IMR-90 (cell line): ENCODE measurements around the gene NR2C1. TPM values are rescaled to one million over a fixed set of nuclear protein-coding genes. Genes with fewer than 3 reads are reported as not detected.

Source experiments
- ATAC-seq: fragments of 200-7000 bp; cut with Tn5 transposase; 2 replicates; pipeline ENCODE4 v1.9.1; 2020; ENCODE audit warnings: low read depth, mild to moderate bottlenecking, moderate library complexity
- BruUV-seq: library from RNA; stranded (reverse); fragments of 400-500 nt; replicated peaks from 2 replicates; lab custom pipeline; 2021; lab: Mats Ljungman, UMichigan
- CTCF ChIA-PET: fragments of 300-600 bp; formaldehyde crosslinking; extraction: SDS; loops from one replicate; lab custom pipeline; 2021; ENCODE audit warnings: antibody characterized with exemption; lab: Yijun Ruan, JAX
- POLR2A ChIA-PET: fragments of 300-600 bp; sonication (Branson Sonifier 250); formaldehyde crosslinking; loops from one replicate; lab custom pipeline; 2022; ENCODE audit warnings: antibody characterized with exemption; ENCODE audit not compliant: unreplicated experiment; lab: Charles Lee
- DNase-seq: peaks from one replicate; pipeline ENCODE4 v3.0.0; 2013
- H2AFZ ChIP-seq: replicated peaks from 2 replicates; pipeline ENCODE3; 2013; ENCODE audit warnings: low read length, mild to moderate bottlenecking; ENCODE audit not compliant: poor library complexity
- H2AK5ac ChIP-seq: 2 replicates; pipeline ENCODE4 v1.6.1; 2013; ENCODE audit warnings: low read depth, low read length, inconsistent platforms
- H2AK9ac ChIP-seq: replicated peaks from 2 replicates; pipeline ENCODE3; 2013; ENCODE audit warnings: mild to moderate bottlenecking, low read depth, low read length, moderate library complexity; ENCODE audit not compliant: poor library complexity
- H2BK120ac ChIP-seq: 2 replicates; pipeline ENCODE4 v1.6.1; 2013; ENCODE audit warnings: low read depth, low read length, inconsistent platforms
- H2BK15ac ChIP-seq: 3 replicates; pipeline ENCODE4 v1.6.1; 2013; ENCODE audit warnings: low read depth, low read length, inconsistent platforms
- H2BK20ac ChIP-seq: 2 replicates; pipeline ENCODE4 v1.6.1; 2013; ENCODE audit warnings: low read depth, mild to moderate bottlenecking, inconsistent platforms, low read length, moderate library complexity
- H2BK5ac ChIP-seq: 2 replicates; pipeline ENCODE4 v1.6.1; 2013; ENCODE audit warnings: mild to moderate bottlenecking, low read depth, low read length, inconsistent platforms; ENCODE audit not compliant: poor library complexity, severe bottlenecking
- H3K14ac ChIP-seq: replicated peaks from 2 replicates; pipeline ENCODE4 v1.6.1; 2013; ENCODE audit warnings: low read depth, low read length, inconsistent platforms
- H3K18ac ChIP-seq: 2 replicates; pipeline ENCODE4 v1.6.1; 2013; ENCODE audit warnings: low read depth, low read length, control low read depth
- H3K23ac ChIP-seq: 2 replicates; pipeline ENCODE4 v1.6.1; 2013; ENCODE audit warnings: low read depth, low read length, inconsistent platforms
- H3K27ac ChIP-seq: 2 replicates; pipeline ENCODE4 v1.5.1; 2013; ENCODE audit warnings: mild to moderate bottlenecking, control low read depth, low read length; ENCODE audit not compliant: insufficient read depth
- H3K27me3 ChIP-seq: 2 replicates; pipeline ENCODE4 v1.6.1; 2013; ENCODE audit warnings: low read length; ENCODE audit not compliant: control insufficient read depth, insufficient read depth
- H3K36me3 ChIP-seq: 2 replicates; pipeline ENCODE4 v1.6.1; 2013; ENCODE audit warnings: low read length, mixed read lengths; ENCODE audit not compliant: control insufficient read depth, insufficient read depth
- H3K4ac ChIP-seq: 2 replicates; pipeline ENCODE4 v1.6.1; 2013; ENCODE audit warnings: low read depth, low read length, inconsistent platforms
- H3K4me1 ChIP-seq: 2 replicates; pipeline ENCODE4 v1.6.1; 2013; ENCODE audit warnings: low read length, mixed read lengths; ENCODE audit not compliant: control insufficient read depth, insufficient read depth
- H3K4me2 ChIP-seq: 2 replicates; pipeline ENCODE4 v1.6.1; 2013; ENCODE audit warnings: low read depth, mild to moderate bottlenecking, control low read depth, low read length, moderate library complexity
- H3K4me3 ChIP-seq: 2 replicates; pipeline ENCODE4 v1.5.1; 2013; ENCODE audit warnings: low read depth, mild to moderate bottlenecking, control low read depth, low read length, moderate library complexity; ENCODE audit not compliant: insufficient read depth
- H3K56ac ChIP-seq: 2 replicates; pipeline ENCODE4 v1.6.1; 2013; ENCODE audit warnings: low read length, inconsistent platforms; ENCODE audit not compliant: insufficient read depth; ENCODE audit errors: extremely low read depth
- H3K79me1 ChIP-seq, 2 experiments: 2 replicates each; pipeline ENCODE4 v1.6.1; 2013; ENCODE audit warnings: low read length in 2 of 2, inconsistent platforms in 1 of 2, low read depth in 1 of 2
- H3K9ac ChIP-seq: 2 replicates; pipeline ENCODE4 v1.6.1; 2013; ENCODE audit warnings: low read depth, low read length, control low read depth
- H3K9me1 ChIP-seq: 2 replicates; pipeline ENCODE4 v1.6.1; 2013; ENCODE audit warnings: low read length, inconsistent platforms; ENCODE audit not compliant: insufficient read depth
- H3K9me3 ChIP-seq: 2 replicates; pipeline ENCODE4 v1.6.1; 2013; ENCODE audit warnings: low read length; ENCODE audit not compliant: control insufficient read depth, insufficient read depth
- H4K20me1 ChIP-seq: 2 replicates; pipeline ENCODE4 v1.6.1; 2013; ENCODE audit warnings: low read length, inconsistent platforms; ENCODE audit not compliant: insufficient read depth
- H4K5ac ChIP-seq: 2 replicates; pipeline ENCODE4 v1.6.1; 2013; ENCODE audit warnings: mild to moderate bottlenecking, low read depth, low read length, control low read depth
- H4K8ac ChIP-seq, 2 experiments: 2 replicates each; pipeline ENCODE4 v1.6.1; 2013; ENCODE audit warnings: low read depth in 2 of 2, low read length in 2 of 2, control low read depth in 1 of 2, inconsistent platforms in 1 of 2
- H4K91ac ChIP-seq: 2 replicates; pipeline ENCODE4 v1.6.1; 2013; ENCODE audit warnings: low read depth, low read length, inconsistent platforms; ENCODE audit not compliant: insufficient read depth
- BHLHE40 ChIP-seq: fragments of 150-350 bp; IDR thresholded peaks from 2 replicates; pipeline ENCODE4 v1.6.1; 2016; ENCODE audit warnings: mild to moderate bottlenecking, low read depth, low read length
- CHD1 ChIP-seq: IDR thresholded peaks from 2 replicates; pipeline ENCODE4 v1.6.1; 2012; ENCODE audit warnings: low read depth, low read length, improper control_type of control experiment
- FOS ChIP-seq: fragments of 150-350 bp; IDR thresholded peaks from 2 replicates; pipeline ENCODE4 v1.6.1; 2016; ENCODE audit warnings: low read depth, low read length
- MAFK ChIP-seq: IDR thresholded peaks from 2 replicates; pipeline ENCODE4 v1.6.1; 2012; ENCODE audit warnings: low read depth, low read length, improper control_type of control experiment
- MAZ ChIP-seq: IDR thresholded peaks from 2 replicates; pipeline ENCODE4 v1.6.1; 2012; ENCODE audit warnings: low read depth, mild to moderate bottlenecking, low read length, improper control_type of control experiment, moderate library complexity, borderline replicate concordance
- MXI1 ChIP-seq: IDR thresholded peaks from 2 replicates; pipeline ENCODE4 v1.6.1; 2012; ENCODE audit warnings: low read depth, mild to moderate bottlenecking, low read length, moderate library complexity, borderline replicate concordance
- NFE2L2 ChIP-seq: fragments of 150-350 bp; IDR thresholded peaks from 2 replicates; pipeline ENCODE4 v1.6.1; 2016; ENCODE audit warnings: low read depth, mild to moderate bottlenecking, low read length
- POLR2A ChIP-seq: IDR thresholded peaks from 2 replicates; pipeline ENCODE4 v1.6.1; 2012; ENCODE audit warnings: mild to moderate bottlenecking, low read depth, low read length
- RAD21 ChIP-seq: IDR thresholded peaks from 2 replicates; pipeline ENCODE4 v1.6.1; 2012; ENCODE audit warnings: low read length, improper control_type of control experiment
- RCOR1 ChIP-seq: IDR thresholded peaks from 2 replicates; pipeline ENCODE4 v1.6.1; 2012; ENCODE audit warnings: mild to moderate bottlenecking, low read length, improper control_type of control experiment; ENCODE audit not compliant: insufficient replicate concordance
- RFX5 ChIP-seq: IDR thresholded peaks from 2 replicates; pipeline ENCODE4 v1.8.0; 2012; ENCODE audit warnings: low read depth, mild to moderate bottlenecking, low read length, moderate library complexity
- SMC3 ChIP-seq: fragments of 150-350 bp; IDR thresholded peaks from 2 replicates; pipeline ENCODE4 v1.6.1; 2016; ENCODE audit warnings: low read depth, mild to moderate bottlenecking, antibody characterized with exemption, low read length, moderate library complexity
- WGBS, 2 experiments: methylation state at CpG; one replicate each; pipeline versions ENCODE4 v1.1.5 to v1.1.7; 2013; ENCODE audit warnings: missing lambda C conversion rate in 2 of 2; ENCODE audit not compliant: insufficient read length in 1 of 2; ENCODE audit errors: extremely low coverage in 2 of 2; 5-methylcytosine and 5-hydroxymethylcytosine counted together
- dilution Hi-C: fragments of 300-500 bp; cut with HindIII; formaldehyde crosslinking; loops from one replicate; pipeline ENCODE4 v1.14.3; 2018; ENCODE audit warnings: low sequenced_read_pairs; ENCODE audit not compliant: unreplicated experiment
- in situ Hi-C: fragments of 300-500 bp; cut with MboI; formaldehyde crosslinking; loops from 3 replicates; pipeline ENCODE4 v1.14.3; 2019; ENCODE audit warnings: low sequenced_read_pairs, inconsistent platforms, mixed read lengths
- intact Hi-C: fragments of 100-400 bp; cut with micrococcal nuclease; formaldehyde crosslinking; loops from 2 replicates; pipeline ENCODE4 v1.10.0; 2022
- polyA plus RNA-seq, 3 experiments: library from polyadenylated mRNA; depleted of rRNA; stranded (reverse); fragments of >200 nt; gene quantifications; 2 replicates each; pipeline ENCODE4 v1.2.3, GENCODE V29; 2012; ENCODE audit warnings: low replicate concordance in 1 of 3
- total RNA-seq: library from RNA; depleted of rRNA; stranded (reverse); fragments of >200 nt; gene quantifications from 2 replicates; pipeline ENCODE4 v1.2.3, GENCODE V29; 2012
- TF ChIP-seq, protein P1 (sequence below): fragments of 150-350 bp; IDR thresholded peaks from 2 replicates; pipeline ENCODE4 v1.6.1; 2016; ENCODE audit warnings: low read depth, mild to moderate bottlenecking, low read length, moderate library complexity, borderline replicate concordance
- TF ChIP-seq, protein P2 (sequence below): conservative IDR thresholded peaks from 2 replicates; pipeline ENCODE4 v1.5.1; 2012; ENCODE audit warnings: mild to moderate bottlenecking, low read depth, low read length, improper control_type of control experiment
- TF ChIP-seq, protein P3 (sequence below): fragments of 150-350 bp; IDR thresholded peaks from 2 replicates; pipeline ENCODE4 v1.6.1; 2017; ENCODE audit warnings: mild to moderate bottlenecking, antibody characterized with exemption, low read length, low read depth

Gene NR2C1
- total and polyA plus RNA-seq, 2 of the 4 experiments (the other 2 are of a cell fraction): 12.7 to 14.1 TPM

DNA sequence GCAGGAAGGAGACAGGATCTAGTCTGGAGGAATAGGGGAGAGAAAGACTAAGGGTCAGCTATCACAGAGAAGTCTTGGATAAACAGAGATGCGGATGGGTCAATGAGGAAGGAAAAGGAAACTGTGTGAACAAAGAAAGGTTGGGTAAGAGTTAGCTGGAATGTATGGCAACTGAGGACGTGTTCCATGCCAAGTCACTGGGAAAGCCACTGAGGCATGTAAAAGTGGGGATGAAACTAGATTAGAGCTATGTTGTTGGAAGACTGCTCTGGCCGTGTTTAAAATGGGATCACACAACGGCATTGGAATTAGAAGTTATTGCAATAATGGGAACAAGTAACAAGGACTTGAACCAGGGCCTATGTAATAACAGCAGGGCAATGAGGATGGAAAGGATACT, 3.9 kb upstream of the NR2C1 start:
- dilution Hi-C loops: no loop called here
- peaks cover 4 to 5% of the 10 kb centered on the region in 2 experiments; a peak in 2 of 4 replicates for H3K79me1 ChIP-seq
- intact Hi-C loops: loop anchor here (10.0 kb wide), 1 partner anchor 373 kb away; no protein-coding TSS in a partner anchor
- H4K91ac ChIP-seq: no peak overlapping the region
- no peaks in the 10 kb centered on the region for H4K20me1 ChIP-seq
- H3K9ac ChIP-seq: no peak overlapping the region
- no peak overlapping the region for H4K5ac ChIP-seq
- H3K27ac ChIP-seq: no peak overlapping the region
- H4K8ac ChIP-seq: no peak overlapping the region
- DNase-seq: no peak
- no peak overlapping the region for H2AK9ac ChIP-seq
- H3K4me1 ChIP-seq: no peaks in the 10 kb centered on the region
- H2AK5ac ChIP-seq: no peak overlapping the region
- no peaks in the 10 kb centered on the region for H3K36me3 ChIP-seq
- H2BK5ac ChIP-seq: no peak overlapping the region
- H3K4ac ChIP-seq: no peak overlapping the region
- H3K4me2 ChIP-seq: no peak overlapping the region
- no peak overlapping the region for H3K56ac ChIP-seq
- no peak overlapping the region for H2BK120ac ChIP-seq
- H2AFZ ChIP-seq: no peak overlapping the region
- CTCF ChIA-PET: no interaction called here
- no peak overlapping the region for H2BK15ac ChIP-seq
- H3K27me3 ChIP-seq: no peaks in the 10 kb centered on the region
- no peak for ATAC-seq
- H3K4me3 ChIP-seq: no peak overlapping the region
- POLR2A ChIA-PET: no interaction called here
- 86% methylated on average over 4 of the region's 4 CpGs; no CpG with 5 or more reads in 1 of the 2 experiments for WGBS, 2 experiments
- no peak overlapping the region for H3K14ac ChIP-seq
- no peak overlapping the region for H3K18ac ChIP-seq
- TF ChIP-seq RCOR1 (no peak), MXI1 (no peak), RAD21 (no peak), SMC3 (no peak), POLR2A (no peak), MAFK (no peak), NFE2L2 (no peak), CHD1 (no peak), RFX5 (no peak), BHLHE40 (no peak), MAZ (no peak), FOS (no peak)
- TF ChIP-seq, protein P1, sequence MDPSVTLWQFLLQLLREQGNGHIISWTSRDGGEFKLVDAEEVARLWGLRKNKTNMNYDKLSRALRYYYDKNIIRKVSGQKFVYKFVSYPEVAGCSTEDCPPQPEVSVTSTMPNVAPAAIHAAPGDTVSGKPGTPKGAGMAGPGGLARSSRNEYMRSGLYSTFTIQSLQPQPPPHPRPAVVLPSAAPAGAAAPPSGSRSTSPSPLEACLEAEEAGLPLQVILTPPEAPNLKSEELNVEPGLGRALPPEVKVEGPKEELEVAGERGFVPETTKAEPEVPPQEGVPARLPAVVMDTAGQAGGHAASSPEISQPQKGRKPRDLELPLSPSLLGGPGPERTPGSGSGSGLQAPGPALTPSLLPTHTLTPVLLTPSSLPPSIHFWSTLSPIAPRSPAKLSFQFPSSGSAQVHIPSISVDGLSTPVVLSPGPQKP: no peak
- TF ChIP-seq, protein P2, sequence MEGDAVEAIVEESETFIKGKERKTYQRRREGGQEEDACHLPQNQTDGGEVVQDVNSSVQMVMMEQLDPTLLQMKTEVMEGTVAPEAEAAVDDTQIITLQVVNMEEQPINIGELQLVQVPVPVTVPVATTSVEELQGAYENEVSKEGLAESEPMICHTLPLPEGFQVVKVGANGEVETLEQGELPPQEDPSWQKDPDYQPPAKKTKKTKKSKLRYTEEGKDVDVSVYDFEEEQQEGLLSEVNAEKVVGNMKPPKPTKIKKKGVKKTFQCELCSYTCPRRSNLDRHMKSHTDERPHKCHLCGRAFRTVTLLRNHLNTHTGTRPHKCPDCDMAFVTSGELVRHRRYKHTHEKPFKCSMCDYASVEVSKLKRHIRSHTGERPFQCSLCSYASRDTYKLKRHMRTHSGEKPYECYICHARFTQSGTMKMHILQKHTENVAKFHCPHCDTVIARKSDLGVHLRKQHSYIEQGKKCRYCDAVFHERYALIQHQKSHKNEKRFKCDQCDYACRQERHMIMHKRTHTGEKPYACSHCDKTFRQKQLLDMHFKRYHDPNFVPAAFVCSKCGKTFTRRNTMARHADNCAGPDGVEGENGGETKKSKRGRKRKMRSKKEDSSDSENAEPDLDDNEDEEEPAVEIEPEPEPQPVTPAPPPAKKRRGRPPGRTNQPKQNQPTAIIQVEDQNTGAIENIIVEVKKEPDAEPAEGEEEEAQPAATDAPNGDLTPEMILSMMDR: no peak
- TF ChIP-seq, protein P3, sequence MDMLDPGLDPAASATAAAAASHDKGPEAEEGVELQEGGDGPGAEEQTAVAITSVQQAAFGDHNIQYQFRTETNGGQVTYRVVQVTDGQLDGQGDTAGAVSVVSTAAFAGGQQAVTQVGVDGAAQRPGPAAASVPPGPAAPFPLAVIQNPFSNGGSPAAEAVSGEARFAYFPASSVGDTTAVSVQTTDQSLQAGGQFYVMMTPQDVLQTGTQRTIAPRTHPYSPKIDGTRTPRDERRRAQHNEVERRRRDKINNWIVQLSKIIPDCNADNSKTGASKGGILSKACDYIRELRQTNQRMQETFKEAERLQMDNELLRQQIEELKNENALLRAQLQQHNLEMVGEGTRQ: no peak
- no peak overlapping the region for H3K23ac ChIP-seq
- in situ Hi-C loops: no loop called here
- BruUV-seq: no TSS peak
- H3K9me1 ChIP-seq: no peaks in the 10 kb centered on the region
- H3K9me3 ChIP-seq: no peaks in the 10 kb centered on the region
- no peak overlapping the region for H2BK20ac ChIP-seq
